AG10803 (cell line): ENCODE results near the gene TFF1.

Experiments
- DNase-seq: peaks from one replicate; pipeline ENCODE4 v3.0.0; 2010; ENCODE audit warnings: low read depth
- H3K4me3 ChIP-seq: 2 replicates; pipeline ENCODE4 v1.5.1; 2011; ENCODE audit warnings: mild to moderate bottlenecking, low read length, control low read depth
- TF ChIP-seq, protein P1 (sequence below): conservative IDR thresholded peaks from 2 replicates; pipeline ENCODE4 v1.5.1; 2011; ENCODE audit warnings: mild to moderate bottlenecking, low read length, control low read depth, inconsistent platforms

Gene TFF1

GRCh38 chr21:42362700-42363099 is 3.6 kb downstream of the TFF1 start:
- DNase-seq: no peak
- TF ChIP-seq, protein P1, sequence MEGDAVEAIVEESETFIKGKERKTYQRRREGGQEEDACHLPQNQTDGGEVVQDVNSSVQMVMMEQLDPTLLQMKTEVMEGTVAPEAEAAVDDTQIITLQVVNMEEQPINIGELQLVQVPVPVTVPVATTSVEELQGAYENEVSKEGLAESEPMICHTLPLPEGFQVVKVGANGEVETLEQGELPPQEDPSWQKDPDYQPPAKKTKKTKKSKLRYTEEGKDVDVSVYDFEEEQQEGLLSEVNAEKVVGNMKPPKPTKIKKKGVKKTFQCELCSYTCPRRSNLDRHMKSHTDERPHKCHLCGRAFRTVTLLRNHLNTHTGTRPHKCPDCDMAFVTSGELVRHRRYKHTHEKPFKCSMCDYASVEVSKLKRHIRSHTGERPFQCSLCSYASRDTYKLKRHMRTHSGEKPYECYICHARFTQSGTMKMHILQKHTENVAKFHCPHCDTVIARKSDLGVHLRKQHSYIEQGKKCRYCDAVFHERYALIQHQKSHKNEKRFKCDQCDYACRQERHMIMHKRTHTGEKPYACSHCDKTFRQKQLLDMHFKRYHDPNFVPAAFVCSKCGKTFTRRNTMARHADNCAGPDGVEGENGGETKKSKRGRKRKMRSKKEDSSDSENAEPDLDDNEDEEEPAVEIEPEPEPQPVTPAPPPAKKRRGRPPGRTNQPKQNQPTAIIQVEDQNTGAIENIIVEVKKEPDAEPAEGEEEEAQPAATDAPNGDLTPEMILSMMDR: no peak
- no peak overlapping the region for H3K4me3 ChIP-seq

- DNase-seq: no peak
- no peak overlapping the region for H3K4me3 ChIP-seq
- TF ChIP-seq, protein P1: no peak
Observed at GRCh38 chr21:42362198-42362597, 4.1 kb downstream of the TFF1 start.

- no peak for DNase-seq
- no peak overlapping the region for H3K4me3 ChIP-seq
- TF ChIP-seq, protein P1: no peak
Observed at GRCh38 chr21:42361286-42361685, 5.0 kb downstream of the TFF1 start.

DNA sequence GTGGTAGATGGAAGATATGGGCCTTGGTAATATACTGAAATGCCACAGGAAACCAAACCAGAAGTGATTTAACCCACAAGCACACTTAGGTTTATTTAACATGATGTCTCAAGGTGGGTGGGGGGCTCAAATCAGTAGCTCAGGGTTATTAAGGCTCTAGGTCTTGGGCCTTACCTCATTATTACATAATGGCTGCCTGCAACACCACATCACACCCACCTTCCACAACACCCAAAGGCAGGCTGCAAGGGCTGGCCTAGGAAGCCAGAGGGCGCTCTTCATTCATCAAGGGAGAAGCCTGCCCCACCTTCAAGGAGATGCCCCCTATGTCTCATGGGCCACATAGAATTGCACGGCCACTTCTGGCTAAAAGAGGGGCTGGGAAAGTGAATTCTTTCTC is 6.0 kb downstream of the TFF1 start:
- no peak for DNase-seq
- TF ChIP-seq, protein P1: no peak
- no peak overlapping the region for H3K4me3 ChIP-seq

DNA sequence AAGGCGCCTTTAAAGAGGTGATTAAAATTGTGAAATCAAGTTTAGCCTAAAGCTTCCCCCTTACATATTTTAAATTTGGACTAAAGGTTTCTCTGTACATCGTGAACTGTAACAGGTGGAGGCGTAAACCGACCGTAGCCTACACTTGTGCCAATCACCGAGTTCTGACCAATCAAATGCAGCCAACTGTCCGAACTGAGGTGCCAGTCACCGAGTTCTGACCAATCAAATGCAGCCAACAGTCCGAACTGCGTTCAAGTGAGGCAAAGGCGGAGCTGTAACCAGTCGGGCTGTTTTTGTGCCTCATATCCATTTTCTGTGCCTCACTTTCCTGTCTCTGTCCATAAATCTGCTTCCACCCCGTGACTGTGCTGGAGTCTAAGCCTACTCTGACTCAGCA is 7.4 kb downstream of the TFF1 start:
- DNase-seq: no peak

GRCh38 chr21:42358261-42358660 is 8.1 kb downstream of the TFF1 start:
- TF ChIP-seq, protein P1: no peak
- no peak for DNase-seq
- H3K4me3 ChIP-seq: no peak overlapping the region

More for the DNA sequence above, 7.4 kb downstream of the TFF1 start:
- H3K4me3 ChIP-seq: no peak overlapping the region
- TF ChIP-seq, protein P1: no peak

GRCh38 chr21:42357307-42357706 is 9.0 kb downstream of the TFF1 start:
- H3K4me3 ChIP-seq: no peak overlapping the region
- DNase-seq: no peak
- TF ChIP-seq, protein P1: no peak
